Eye (tissue), 1 donor: ENCODE data around the gene EPC2.
"Not testable (repeated sequence)": the region's sequence is repeated elsewhere in the genome, so short reads cannot be mapped to it uniquely, and the experiment has no call there.

ENCODE experiments used
- DNase-seq: peaks from one replicate; pipeline ENCODE4 v3.0.0-alpha.2; 2015

EPC2 gene

GRCh38 chr2:148737742-148738141 lies 93.2 kb downstream of the EPC2 start:
- DNase-seq: no peak

GRCh38 chr2:148739454-148740105 lies 95.0 kb downstream of the EPC2 start:
- DNase-seq: no peak

- no peak for DNase-seq
Observed at GRCh38 chr2:148742373-148742772, 97.8 kb downstream of the EPC2 start.

- no peak for DNase-seq
Observed at GRCh38 chr2:148745151-148745851, 100.8 kb downstream of the EPC2 start.

GRCh38 chr2:148746973-148747372 lies 102.4 kb downstream of the EPC2 start:
- DNase-seq: no peak

- no peak for DNase-seq
Observed at GRCh38 chr2:148751907-148752306, 107.4 kb downstream of the EPC2 start.

GRCh38 chr2:148752977-148753376 lies 108.4 kb downstream of the EPC2 start:
- no peak for DNase-seq

GRCh38 chr2:148754864-148755263 lies 110.3 kb downstream of the EPC2 start:
- no peak for DNase-seq

- no peak for DNase-seq
Observed at GRCh38 chr2:148756292-148756975, 111.9 kb downstream of the EPC2 start.

GRCh38 chr2:148764815-148765214 lies 120.3 kb downstream of the EPC2 start:
- DNase-seq: no peak

GRCh38 chr2:148770047-148770446 lies 125.5 kb downstream of the EPC2 start:
- DNase-seq: no peak

GRCh38 chr2:148781544-148781943 lies 137.0 kb downstream of the EPC2 start:
- no peak for DNase-seq

GRCh38 chr2:148789059-148789458 lies 144.5 kb downstream of the EPC2 start:
- DNase-seq: no peak

GRCh38 chr2:148790172-148790571 lies 145.6 kb downstream of the EPC2 start:
- DNase-seq: not testable (repeated sequence)

- DNase-seq: no peak
Observed at GRCh38 chr2:148794558-148794957, 150.0 kb downstream of the EPC2 start.

GRCh38 chr2:148796735-148797512 lies 152.4 kb downstream of the EPC2 start:
- no peak for DNase-seq

GRCh38 chr2:148802448-148803220 lies 158.1 kb downstream of the EPC2 start:
- DNase-seq: no peak

GRCh38 chr2:148810081-148810480 lies 165.5 kb downstream of the EPC2 start:
- no peak for DNase-seq

GRCh38 chr2:148812306-148812705 lies 167.8 kb downstream of the EPC2 start:
- no peak for DNase-seq

GRCh38 chr2:148813603-148814065 lies 169.1 kb downstream of the EPC2 start:
- DNase-seq: no peak

- peak; percentile 22 for DNase-seq
Observed at GRCh38 chr2:148814143-148814859, 169.8 kb downstream of the EPC2 start.
